ENCODE data around the gene AP4B1. TPM values are rescaled to one million over a fixed set of nuclear protein-coding genes. Genes with fewer than 3 reads are reported as not detected.

The AP4B1 gene
- total and polyA plus RNA-seq, 2 donors from 2014 or later = 8.7 to 21.7 TPM

DNA sequence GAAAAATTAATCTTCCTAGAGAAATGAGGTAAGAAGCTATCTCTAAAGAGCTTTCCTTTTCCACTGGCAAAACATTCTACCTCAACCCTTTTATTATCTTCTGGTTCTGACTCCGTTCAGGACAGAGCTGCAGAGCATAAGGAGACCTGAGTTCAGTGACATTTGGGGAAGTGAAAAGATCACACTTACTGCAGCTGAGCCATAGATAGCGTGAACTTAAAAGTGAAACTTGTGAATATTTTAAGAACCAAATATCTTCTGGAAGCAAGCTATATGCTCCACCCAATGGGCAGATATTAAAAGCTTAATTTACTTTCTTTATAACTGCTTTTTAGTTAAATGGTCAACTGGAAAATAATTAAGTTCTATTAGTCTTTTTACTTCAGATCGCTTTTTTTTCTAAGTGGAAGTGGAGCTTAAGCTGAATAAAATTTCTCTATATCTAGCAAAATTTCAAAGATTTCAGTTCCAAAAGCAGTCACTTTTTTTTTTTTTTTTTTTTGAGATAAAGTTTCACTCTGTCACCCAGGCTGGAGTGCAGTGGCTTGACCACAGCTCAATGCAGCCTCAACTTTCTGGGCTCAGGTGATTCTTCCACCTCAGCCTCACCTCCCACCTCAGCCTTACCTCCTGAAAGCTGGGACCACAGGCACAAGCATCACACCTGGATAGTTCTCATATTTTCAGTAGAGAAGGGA lies 45.0 kb downstream of the AP4B1 start:
- no peak overlapping the region for H3K9ac ChIP-seq (ENCODE audit: low read length in 3 of 3)
- no peak for DNase-seq
- no peak for FAIRE-seq
- no peaks in the 10 kb centered on the region for H3K9me3 ChIP-seq (ENCODE audit: control insufficient read depth in 2 of 3, insufficient read depth in 1 of 3, low read length in 3 of 3)
- H3K27me3 ChIP-seq (ENCODE audit: control insufficient read depth, insufficient read depth, low read length) = no peaks in the 10 kb centered on the region
- H3K4me3 ChIP-seq (ENCODE audit: low read length in 3 of 3) = no peak overlapping the region
- H3K4me1 ChIP-seq (ENCODE audit: control insufficient read depth in 2 of 3, insufficient read depth in 2 of 3, low read depth in 1 of 3, low read length in 3 of 3) = no peaks in the 10 kb centered on the region
- no peaks in the 10 kb centered on the region for H3K36me3 ChIP-seq (ENCODE audit: control insufficient read depth in 2 of 3, insufficient read depth in 3 of 3, low read length in 3 of 3)
- intact Hi-C loops (cut with DNase I) = no loop called here
- no peak overlapping the region for H3K27ac ChIP-seq (ENCODE audit: low read depth in 2 of 2, low read length in 2 of 2)
- no peak for TF ChIP-seq CTCF (IDR thresholded peaks at IDR 0.05; ENCODE audit: borderline replicate concordance, extremely low read depth, insufficient read depth)

DNA sequence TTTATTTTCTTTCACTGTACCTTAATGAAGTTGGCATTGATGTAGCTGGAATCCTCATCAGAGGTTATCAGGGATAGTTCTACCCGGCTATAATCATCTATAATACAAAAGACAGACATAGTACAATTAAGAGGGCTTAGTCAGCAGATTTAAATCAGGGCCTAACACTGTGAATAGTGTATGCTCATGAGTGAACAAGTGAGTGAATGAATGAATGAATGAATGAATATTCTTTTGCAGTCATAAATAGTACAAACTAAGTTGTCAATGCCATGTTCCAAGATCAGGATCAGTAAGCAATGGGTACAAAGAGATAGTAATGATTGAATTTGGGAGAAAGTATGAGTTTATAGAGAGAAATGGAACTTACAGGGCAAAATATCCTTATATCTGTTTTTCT lies 45.6 kb downstream of the AP4B1 start:
- Histone ChIP-seq H3K36me3 (ENCODE audit: control insufficient read depth in 2 of 3, insufficient read depth in 3 of 3, low read length in 3 of 3) (no peaks in the 10 kb centered on the region), H3K9ac (ENCODE audit: low read length in 3 of 3) (no peak overlapping the region), H3K9me3 (ENCODE audit: control insufficient read depth in 2 of 3, insufficient read depth in 1 of 3, low read length in 3 of 3) (no peaks in the 10 kb centered on the region), H3K4me1 (ENCODE audit: control insufficient read depth in 2 of 3, insufficient read depth in 2 of 3, low read depth in 1 of 3, low read length in 3 of 3) (no peaks in the 10 kb centered on the region), H3K27ac (ENCODE audit: low read depth in 2 of 2, low read length in 2 of 2) (no peak overlapping the region), H3K4me3 (ENCODE audit: low read length in 3 of 3) (no peak overlapping the region), H3K27me3 (ENCODE audit: control insufficient read depth, insufficient read depth, low read length) (no peaks in the 10 kb centered on the region)
- no peak for TF ChIP-seq CTCF (IDR thresholded peaks at IDR 0.05; ENCODE audit: borderline replicate concordance, extremely low read depth, insufficient read depth)
- no peak for FAIRE-seq
- no peak for DNase-seq
- intact Hi-C loops (cut with DNase I) = no loop called here

DNA sequence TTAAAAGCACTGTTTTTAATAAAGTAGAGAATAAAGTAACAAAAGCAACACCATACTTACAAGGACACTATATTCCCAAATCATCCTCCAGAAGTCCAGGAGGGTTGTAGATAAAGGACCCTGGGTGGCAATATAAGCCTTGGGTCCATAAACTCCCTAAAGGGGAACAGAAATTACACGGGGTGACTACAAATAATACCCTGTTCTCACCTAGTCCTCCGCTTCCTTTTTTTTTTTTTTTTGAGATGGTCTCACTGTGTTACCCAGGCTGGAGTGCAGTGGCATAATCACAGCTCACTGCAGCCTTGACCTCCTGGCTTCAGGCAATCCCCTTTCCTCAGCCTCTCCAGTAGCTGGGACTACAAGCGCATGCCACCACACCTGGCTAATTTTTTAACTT lies 46.2 kb downstream of the AP4B1 start:
- DNase-seq (no peak), FAIRE-seq (no peak)
- no peak overlapping the region for H3K4me3 ChIP-seq (ENCODE audit: low read length in 3 of 3)
- H3K27ac ChIP-seq (ENCODE audit: low read depth in 2 of 2, low read length in 2 of 2) = no peak overlapping the region
- intact Hi-C loops (cut with DNase I) = no loop called here
- no peaks in the 10 kb centered on the region for H3K9me3 ChIP-seq (ENCODE audit: control insufficient read depth in 2 of 3, insufficient read depth in 1 of 3, low read length in 3 of 3)
- H3K9ac ChIP-seq (ENCODE audit: low read length in 3 of 3) = no peak overlapping the region
- H3K27me3 ChIP-seq (ENCODE audit: control insufficient read depth, insufficient read depth, low read length) = no peaks in the 10 kb centered on the region
- no peaks in the 10 kb centered on the region for H3K36me3 ChIP-seq (ENCODE audit: control insufficient read depth in 2 of 3, insufficient read depth in 3 of 3, low read length in 3 of 3)
- H3K4me1 ChIP-seq (ENCODE audit: control insufficient read depth in 2 of 3, insufficient read depth in 2 of 3, low read depth in 1 of 3, low read length in 3 of 3) = no peaks in the 10 kb centered on the region
- TF ChIP-seq CTCF (IDR thresholded peaks at IDR 0.05; ENCODE audit: borderline replicate concordance, extremely low read depth, insufficient read depth) = no peak

- DNase-seq = no peak
- TF ChIP-seq CTCF (IDR thresholded peaks at IDR 0.05; ENCODE audit: borderline replicate concordance, extremely low read depth, insufficient read depth) = no peak
- H3K4me3 ChIP-seq (ENCODE audit: low read length in 3 of 3) = no peak overlapping the region
- H3K9me3 ChIP-seq (ENCODE audit: control insufficient read depth in 2 of 3, insufficient read depth in 1 of 3, low read length in 3 of 3) = no peaks in the 10 kb centered on the region
- intact Hi-C loops (cut with DNase I) = no loop called here
- H3K27me3 ChIP-seq (ENCODE audit: control insufficient read depth, insufficient read depth, low read length) = no peaks in the 10 kb centered on the region
- H3K4me1 ChIP-seq (ENCODE audit: control insufficient read depth in 2 of 3, insufficient read depth in 2 of 3, low read depth in 1 of 3, low read length in 3 of 3) = no peaks in the 10 kb centered on the region
- H3K9ac ChIP-seq (ENCODE audit: low read length in 3 of 3) = no peak overlapping the region
- no peak for FAIRE-seq
- H3K36me3 ChIP-seq (ENCODE audit: control insufficient read depth in 2 of 3, insufficient read depth in 3 of 3, low read length in 3 of 3) = no peaks in the 10 kb centered on the region
- H3K27ac ChIP-seq (ENCODE audit: low read depth in 2 of 2, low read length in 2 of 2) = no peak overlapping the region
Measured at GRCh38 chr1:113857776-113858175, 46.8 kb downstream of the AP4B1 start.

Measured in kidney (tissue), 14 donors.